Activated CD8-positive, alpha-beta memory T cell treated with anti-CD3 and anti-CD28 coated beads for 4 hours (primary cell): ENCODE data around the gene ARRB1.
A peak's percentile ranks its signal among the peaks of the same experiment; 100 is the strongest.

Source experiments
- DNase-seq, 2 donors: peaks; one replicate each; pipeline ENCODE4 v3.0.0-alpha.2; 2020; ENCODE audit warnings: low read depth in 2 of 2

The ARRB1 gene

GRCh38 chr11:75301601-75302345 lies 49.7 kb downstream of the ARRB1 start:
- no peak for DNase-seq

DNA sequence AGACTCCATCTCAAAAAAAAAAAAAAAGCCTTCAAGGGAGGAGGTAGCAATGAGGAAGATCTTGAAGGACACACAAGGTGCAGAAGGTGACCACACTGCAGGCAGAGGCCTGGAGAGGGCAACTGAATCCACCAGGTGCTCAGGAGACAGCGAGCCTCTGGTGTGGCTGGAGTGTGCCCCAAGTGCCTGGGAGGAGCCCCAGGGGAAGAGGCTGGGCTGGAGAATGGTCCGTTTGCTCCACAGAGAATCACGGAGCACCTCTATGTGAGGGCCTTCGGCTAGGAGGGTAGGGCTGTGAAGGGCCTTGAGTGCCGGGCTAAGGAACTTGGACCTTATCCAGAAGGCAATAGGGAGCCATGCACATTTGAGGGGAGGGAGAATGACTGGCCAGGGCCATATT lies 50.3 kb downstream of the ARRB1 start:
- DNase-seq: no peak

- DNase-seq: no peak
Measured at GRCh38 chr11:75298976-75299260, 52.5 kb downstream of the ARRB1 start.

DNA sequence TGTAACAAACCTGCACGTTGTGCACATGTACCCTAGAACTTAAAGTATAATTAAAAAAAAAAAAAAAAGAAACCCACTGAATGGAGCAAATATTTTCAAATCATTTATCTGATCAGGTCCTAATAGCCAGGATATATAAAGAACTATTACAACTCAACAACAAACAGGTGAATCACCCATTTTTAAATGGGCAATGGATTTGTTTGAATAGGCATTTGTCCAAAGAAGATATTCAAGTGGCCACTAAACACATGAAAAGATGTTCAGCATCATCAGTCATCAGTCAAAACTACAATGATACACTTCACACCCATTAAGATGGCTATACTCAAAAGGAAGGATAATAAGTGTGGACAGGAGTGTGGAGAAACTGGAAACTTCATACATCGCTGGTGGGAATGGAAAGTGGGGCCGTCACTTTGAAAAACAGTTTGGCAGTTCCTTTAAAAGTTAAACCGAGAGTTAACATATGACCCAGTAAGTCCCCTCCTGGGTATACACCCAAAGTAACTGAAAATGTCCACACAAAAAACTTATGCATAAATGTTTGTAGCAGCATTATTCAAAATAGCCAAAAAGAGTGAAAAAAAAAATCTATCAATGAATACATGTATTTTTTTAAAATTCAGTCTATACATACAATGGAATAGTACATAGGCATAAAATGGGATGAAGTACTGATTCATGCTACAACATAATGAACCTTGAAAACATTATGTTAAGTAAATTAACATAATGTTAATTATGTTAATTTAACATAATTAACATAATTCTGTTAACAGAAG lies 53.1 kb downstream of the ARRB1 start:
- DNase-seq: no peak

DNA sequence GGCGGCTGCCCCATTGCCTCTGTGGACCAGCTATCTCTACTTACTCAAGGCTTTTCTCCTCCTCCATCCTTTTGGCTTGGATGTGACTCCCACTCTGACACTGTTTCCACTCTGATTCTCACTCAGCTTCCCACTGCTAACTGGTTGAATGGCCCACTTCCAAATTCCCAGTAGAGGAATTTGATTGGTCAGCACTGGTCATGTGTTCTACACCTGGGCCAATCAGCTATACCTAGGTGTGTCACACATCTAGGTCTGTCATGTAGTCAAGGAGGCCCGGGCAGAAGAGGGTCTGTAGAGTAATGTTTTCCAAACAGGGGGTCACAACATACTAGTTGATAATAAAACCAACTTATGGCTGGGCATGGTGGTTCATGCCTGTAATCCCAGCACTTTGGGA lies 57.6 kb downstream of the ARRB1 start:
- no peak for DNase-seq

GRCh38 chr11:75292943-75293342 lies 58.5 kb downstream of the ARRB1 start:
- DNase-seq: no peak

DNA sequence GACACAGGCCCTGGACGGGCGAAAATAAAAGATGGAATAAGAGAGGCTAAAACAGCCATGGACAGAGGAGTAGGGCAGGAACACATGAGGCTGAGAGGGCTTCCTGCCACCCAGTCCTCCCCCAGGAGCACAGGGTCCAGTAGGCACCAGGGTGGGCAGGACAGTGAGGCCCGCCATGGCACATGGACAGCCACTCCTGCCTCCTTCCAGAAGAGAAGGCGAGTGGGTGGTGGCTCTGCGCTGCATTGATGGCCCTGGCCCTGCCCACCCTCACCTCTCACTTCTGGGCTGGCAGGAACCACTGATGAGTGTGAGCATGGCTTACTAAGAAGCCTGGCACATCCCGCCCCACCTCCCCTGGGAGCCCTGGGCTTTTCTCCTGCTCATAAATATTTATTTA lies 59.7 kb downstream of the ARRB1 start:
- DNase-seq: no peak

DNA sequence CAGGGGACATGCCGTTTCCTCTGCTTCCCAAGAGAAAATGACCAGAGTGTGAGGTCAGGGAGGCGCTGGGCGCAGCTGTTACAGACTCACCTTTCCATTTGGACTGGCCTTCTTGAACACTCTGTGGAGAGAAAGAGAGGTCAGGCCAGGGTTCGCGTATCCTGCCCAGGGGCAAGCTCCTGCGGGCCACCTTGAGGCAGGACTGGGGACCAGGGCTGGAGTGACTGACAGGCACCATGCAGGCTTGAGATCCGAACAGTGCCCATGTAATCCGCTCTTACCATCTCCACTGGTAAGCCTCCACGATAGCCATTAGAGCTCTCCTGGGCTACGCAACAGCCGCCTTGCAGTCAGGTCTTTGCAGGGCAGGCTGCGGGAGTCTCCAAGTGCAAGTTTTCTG lies 61.5 kb downstream of the ARRB1 start:
- DNase-seq: no peak

- no peak for DNase-seq
Measured at GRCh38 chr11:75289511-75289760, 62.0 kb downstream of the ARRB1 start.

DNA sequence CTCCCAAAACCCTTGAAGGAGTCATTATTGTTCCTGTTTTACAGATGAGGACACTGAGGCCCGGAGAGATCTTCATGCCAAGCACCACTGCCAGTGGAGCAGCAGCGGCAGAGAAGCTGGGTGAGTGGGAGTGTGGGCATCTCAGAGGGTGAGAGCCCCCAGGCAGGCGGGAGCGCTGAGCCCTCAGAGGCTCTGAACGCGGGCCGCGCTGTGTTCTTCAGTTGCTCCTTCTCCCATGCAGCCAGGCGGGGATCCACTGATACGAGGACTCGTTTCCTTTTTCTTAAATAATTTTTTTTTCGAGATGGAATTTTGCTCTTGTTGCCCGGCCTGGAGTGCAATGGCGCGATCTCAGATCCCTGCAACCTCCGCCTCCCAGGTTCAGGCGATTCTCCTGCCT lies 63.9 kb downstream of the ARRB1 start:
- no peak for DNase-seq

GRCh38 chr11:75286826-75287465 lies 64.5 kb downstream of the ARRB1 start:
- DNase-seq: no peak

- DNase-seq: no peak
Measured at GRCh38 chr11:75285776-75286360, 65.6 kb downstream of the ARRB1 start.

DNA sequence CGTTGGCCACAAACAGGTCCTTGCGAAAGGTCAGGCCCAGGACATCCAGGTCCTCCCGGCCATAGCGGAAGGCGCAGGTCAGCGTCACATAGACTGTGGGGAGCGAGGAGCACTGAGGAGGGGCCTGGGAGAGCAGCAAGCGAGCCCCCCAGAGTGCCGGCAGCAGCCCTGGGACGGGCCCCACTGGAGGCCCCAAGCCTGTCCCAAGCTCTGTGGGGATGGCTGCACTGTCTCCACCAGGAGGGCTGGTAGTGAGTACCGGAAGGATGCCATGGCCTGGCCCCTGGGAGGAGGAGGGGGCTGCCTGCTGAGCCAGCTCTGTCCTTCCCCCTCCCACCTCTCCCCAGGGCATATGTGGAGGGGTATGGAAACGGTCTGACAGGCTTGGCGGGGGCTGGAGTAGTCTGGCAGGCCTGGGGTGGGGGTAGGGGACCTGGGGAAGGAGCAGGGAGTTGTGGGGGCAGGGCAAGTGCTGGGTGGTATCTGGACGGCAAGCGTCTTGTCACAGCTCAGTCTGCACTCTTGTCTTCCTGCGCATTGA lies 68.0 kb downstream of the ARRB1 start:
- DNase-seq: no peak

- DNase-seq: no peak
Measured at GRCh38 chr11:75281469-75282095, 69.9 kb downstream of the ARRB1 start.

GRCh38 chr11:75280770-75281468 lies 70.5 kb downstream of the ARRB1 start:
- DNase-seq: no peak

DNA sequence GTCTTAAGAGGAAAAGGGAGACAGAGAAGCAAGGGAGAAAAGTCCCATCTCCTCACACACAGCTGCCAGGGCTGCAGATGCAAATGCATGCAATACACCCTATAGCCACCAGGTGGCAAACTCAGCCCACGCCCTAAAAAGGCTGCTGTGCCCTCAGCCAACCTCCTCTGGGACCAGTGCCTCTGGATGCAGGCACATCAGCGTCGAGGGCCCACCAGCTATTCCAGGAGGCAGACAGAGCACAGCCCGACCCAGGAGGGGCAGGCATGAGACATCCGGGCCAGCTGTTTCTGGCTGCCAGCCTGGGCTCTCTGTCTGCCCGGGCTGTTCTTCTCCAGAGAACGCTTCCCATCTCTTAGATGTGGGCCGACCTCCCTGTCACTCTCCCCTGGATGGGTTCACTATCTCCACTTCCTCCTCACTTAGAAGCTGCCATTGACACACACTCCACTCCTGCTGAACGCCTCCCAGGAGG lies 71.2 kb downstream of the ARRB1 start:
- DNase-seq: peak; percentile 44 to 58

GRCh38 chr11:75279273-75279672 lies 72.2 kb downstream of the ARRB1 start:
- DNase-seq: no peak

- DNase-seq: no peak
Measured at GRCh38 chr11:75277991-75278790, 73.3 kb downstream of the ARRB1 start.

GRCh38 chr11:75277211-75277805 lies 74.2 kb downstream of the ARRB1 start:
- DNase-seq: no peak

DNA sequence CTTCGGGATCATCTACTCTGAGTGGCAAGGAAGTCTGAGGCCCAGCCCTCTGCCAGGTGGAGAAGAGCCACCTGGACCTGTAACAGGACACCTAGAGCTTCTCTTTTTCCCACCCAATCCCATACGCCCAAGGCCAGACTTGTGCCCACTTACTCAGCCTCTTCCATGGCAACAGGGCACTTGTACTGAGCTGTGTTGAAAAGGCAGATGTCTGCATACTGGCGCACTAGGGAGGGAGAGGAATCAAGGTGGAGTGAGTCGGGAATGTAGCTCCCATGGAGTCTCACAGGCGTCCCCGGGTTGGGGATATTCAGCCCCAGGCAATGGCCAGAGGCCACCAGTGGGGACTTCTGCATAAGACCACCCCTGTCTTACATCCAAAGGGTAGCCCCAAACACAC lies 74.8 kb downstream of the ARRB1 start:
- DNase-seq: no peak
